HUES64 (cell line): ENCODE measurements around the gene ZFYVE28.
"Not testable (repeated sequence)": the region's sequence is repeated elsewhere in the genome, so short reads cannot be mapped to it uniquely, and the experiment has no call there.

Experiments
- H3K27ac ChIP-seq: 2 replicates; pipeline ENCODE4 v1.7.0; 2013; ENCODE audit warnings: low read depth, low read length, inconsistent platforms
- H3K27me3 ChIP-seq: 2 replicates; pipeline ENCODE4 v1.6.1; 2013; ENCODE audit warnings: mild to moderate bottlenecking, low read length; ENCODE audit not compliant: insufficient read depth
- H3K36me3 ChIP-seq: 2 replicates; pipeline ENCODE4 v1.6.1; 2013; ENCODE audit warnings: mild to moderate bottlenecking, low read length; ENCODE audit not compliant: insufficient read depth
- H3K4me1 ChIP-seq: 2 replicates; pipeline ENCODE4 v1.6.1; 2013; ENCODE audit warnings: mild to moderate bottlenecking, low read length, moderate library complexity; ENCODE audit not compliant: insufficient read depth
- H3K4me3 ChIP-seq: 2 replicates; pipeline ENCODE4 v1.5.1; 2013; ENCODE audit warnings: mild to moderate bottlenecking, low read length, moderate library complexity
- H3K9ac ChIP-seq: 2 replicates; pipeline ENCODE4 v1.6.1; 2013; ENCODE audit warnings: mild to moderate bottlenecking, low read depth, low read length
- H3K9me3 ChIP-seq: 2 replicates; pipeline ENCODE4 v1.6.1; 2013; ENCODE audit warnings: low read depth, low read length; ENCODE audit not compliant: insufficient read depth
- WGBS: fragments of 150-250, 120-280 bp; methylation state at CpG from one replicate; pipeline ENCODE4 v1.1.7; 2013; ENCODE audit warnings: missing lambda C conversion rate; 5-methylcytosine and 5-hydroxymethylcytosine counted together

ZFYVE28 gene

DNA sequence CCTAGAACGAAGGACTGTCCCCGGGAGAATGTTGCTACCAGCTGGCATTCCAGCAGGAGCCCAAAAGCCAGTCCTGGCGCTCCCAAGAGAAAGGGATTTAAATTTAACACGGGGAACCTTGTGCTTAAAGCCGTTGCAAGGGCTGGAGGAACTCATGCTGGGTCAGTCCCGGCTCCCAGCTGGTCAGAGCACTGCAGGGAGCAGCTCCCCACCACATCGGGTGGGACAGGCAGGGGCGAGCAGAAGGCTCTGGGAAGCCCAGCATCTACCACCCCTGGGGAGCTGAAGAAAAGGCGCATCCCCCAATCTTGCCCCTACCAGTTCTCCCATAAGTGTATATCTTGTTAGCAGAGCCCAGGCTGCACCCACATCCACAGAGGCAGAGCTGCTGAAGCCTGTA lies 16.0 kb upstream of the ZFYVE28 start:
- 73% methylated on average over 9 of the region's 9 CpGs for WGBS
- H3K4me1 ChIP-seq = no peaks in the 10 kb centered on the region
- no peak overlapping the region for H3K4me3 ChIP-seq
- H3K9me3 ChIP-seq = no peaks in the 10 kb centered on the region
- no peak overlapping the region for H3K27ac ChIP-seq
- H3K27me3 ChIP-seq = no peaks in the 10 kb centered on the region
- H3K9ac ChIP-seq = no peak overlapping the region
- H3K36me3 ChIP-seq = no peaks in the 10 kb centered on the region

DNA sequence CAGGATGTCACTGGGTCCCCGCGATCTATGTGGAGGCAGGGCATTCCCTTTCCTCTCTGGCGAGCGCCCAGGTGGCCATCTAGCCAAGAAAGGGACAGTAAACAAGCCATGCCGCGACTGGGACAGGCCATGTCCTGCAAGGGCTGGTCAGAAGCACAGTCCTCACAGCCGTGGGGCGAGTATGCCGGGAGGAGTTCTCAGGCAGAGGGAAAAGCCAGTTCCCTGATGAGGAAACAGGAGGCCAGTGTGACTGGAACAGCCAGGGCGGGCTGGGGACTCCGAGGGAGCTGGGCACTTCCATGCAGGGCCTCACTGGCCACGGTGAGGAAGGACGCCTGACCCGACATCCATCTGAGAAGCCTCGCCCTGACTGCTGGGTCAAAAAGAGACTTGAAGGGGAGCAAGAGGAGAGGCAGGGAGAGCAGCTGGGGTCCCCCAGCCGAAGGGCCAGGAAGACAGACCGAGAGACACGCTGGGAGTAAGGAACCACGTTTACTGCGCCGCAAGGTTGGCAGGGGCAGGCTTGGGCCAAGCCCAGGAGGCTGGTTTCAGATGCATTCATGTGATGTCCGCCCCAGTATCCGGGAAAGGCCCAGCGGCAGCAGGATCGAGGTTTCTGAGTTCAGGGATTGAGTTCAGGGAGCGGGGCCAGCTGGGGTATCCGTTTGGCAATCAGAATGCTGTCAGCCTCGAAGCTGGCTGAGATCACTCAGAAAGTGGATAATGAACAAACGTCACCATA lies 15.3 kb upstream of the ZFYVE28 start:
- H3K4me3 ChIP-seq = no peak overlapping the region
- WGBS = 88% methylated on average over 29 of the region's 29 CpGs
- H3K27ac ChIP-seq = no peak overlapping the region
- H3K27me3 ChIP-seq = no peaks in the 10 kb centered on the region
- no peak overlapping the region for H3K9ac ChIP-seq
- no peaks in the 10 kb centered on the region for H3K36me3 ChIP-seq
- no peaks in the 10 kb centered on the region for H3K9me3 ChIP-seq
- no peaks in the 10 kb centered on the region for H3K4me1 ChIP-seq

DNA sequence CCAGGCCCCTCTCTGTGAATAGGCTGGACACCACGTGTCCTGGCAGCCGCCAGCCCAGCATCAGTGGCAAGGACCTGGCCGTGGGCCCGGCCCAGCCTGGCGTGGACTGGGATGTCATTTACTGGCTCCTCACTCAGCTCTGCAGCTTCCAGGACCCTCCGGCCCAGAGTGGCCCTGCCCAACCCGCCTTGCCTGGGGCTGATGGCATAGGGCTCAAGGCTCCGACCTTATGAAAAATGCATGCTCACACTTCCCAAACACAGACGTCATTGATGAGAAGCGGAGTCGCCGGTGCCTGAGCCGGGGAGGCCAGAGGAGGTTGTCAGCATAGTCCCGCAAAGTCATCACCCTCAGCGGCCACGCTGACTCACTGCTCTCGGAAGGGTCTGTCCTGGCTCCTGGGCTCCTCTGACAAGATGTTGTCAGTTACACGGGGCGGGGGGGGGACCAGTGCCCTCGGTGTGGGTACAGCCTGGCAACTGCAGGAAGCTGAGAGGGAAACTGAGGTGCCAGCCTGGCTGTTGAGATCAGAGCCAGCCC lies 14.6 kb upstream of the ZFYVE28 start:
- Histone ChIP-seq H3K36me3 (no peaks in the 10 kb centered on the region), H3K27ac (no peak overlapping the region), H3K4me3 (no peak overlapping the region), H3K4me1 (no peaks in the 10 kb centered on the region), H3K27me3 (no peaks in the 10 kb centered on the region), H3K9ac (no peak overlapping the region), H3K9me3 (no peaks in the 10 kb centered on the region)
- WGBS = 87% methylated on average over 20 of the region's 20 CpGs

DNA sequence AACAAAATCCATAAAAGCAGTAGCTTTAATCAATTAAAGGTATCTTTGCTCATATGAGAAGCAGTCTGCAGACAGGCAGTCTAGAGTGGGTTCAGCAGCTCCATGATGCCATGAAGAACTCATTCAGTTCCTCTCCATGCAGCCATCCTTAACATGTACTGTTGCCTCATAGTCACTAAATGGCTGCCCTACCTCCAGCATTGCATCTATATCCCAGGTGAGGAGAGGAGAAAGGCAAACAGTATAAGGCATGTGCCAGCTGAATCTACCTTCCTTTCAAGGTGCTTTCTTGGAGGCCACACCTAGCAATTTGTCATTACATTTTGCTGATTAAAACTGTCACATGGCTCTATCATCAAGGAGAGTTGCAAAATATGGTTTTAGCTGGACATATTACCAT lies 13.6 kb upstream of the ZFYVE28 start:
- Histone ChIP-seq H3K27me3 (no peaks in the 10 kb centered on the region), H3K4me1 (no peaks in the 10 kb centered on the region), H3K4me3 (no peak overlapping the region), H3K9ac (no peak overlapping the region), H3K27ac (no peak overlapping the region), H3K36me3 (no peaks in the 10 kb centered on the region), H3K9me3 (no peaks in the 10 kb centered on the region)

- H3K36me3 ChIP-seq, H3K27ac ChIP-seq, H3K9ac ChIP-seq, H3K9me3 ChIP-seq, H3K27me3 ChIP-seq, H3K4me1 ChIP-seq, H3K4me3 ChIP-seq: not testable (repeated sequence)
- WGBS = 94% methylated on average over 45 of the region's 49 CpGs
These were observed 11.7 kb upstream of the ZFYVE28 start for GRCh38 chr4:2429945-2430757.

- H3K27me3 ChIP-seq = no peaks in the 10 kb centered on the region
- H3K4me3 ChIP-seq = no peak overlapping the region
- H3K9ac ChIP-seq = no peak overlapping the region
- 91% methylated on average over 25 of the region's 25 CpGs for WGBS
- no peaks in the 10 kb centered on the region for H3K36me3 ChIP-seq
- no peaks in the 10 kb centered on the region for H3K4me1 ChIP-seq
- H3K27ac ChIP-seq = no peak overlapping the region
- H3K9me3 ChIP-seq = no peaks in the 10 kb centered on the region
These were observed 10.2 kb upstream of the ZFYVE28 start for GRCh38 chr4:2428496-2429213.

DNA sequence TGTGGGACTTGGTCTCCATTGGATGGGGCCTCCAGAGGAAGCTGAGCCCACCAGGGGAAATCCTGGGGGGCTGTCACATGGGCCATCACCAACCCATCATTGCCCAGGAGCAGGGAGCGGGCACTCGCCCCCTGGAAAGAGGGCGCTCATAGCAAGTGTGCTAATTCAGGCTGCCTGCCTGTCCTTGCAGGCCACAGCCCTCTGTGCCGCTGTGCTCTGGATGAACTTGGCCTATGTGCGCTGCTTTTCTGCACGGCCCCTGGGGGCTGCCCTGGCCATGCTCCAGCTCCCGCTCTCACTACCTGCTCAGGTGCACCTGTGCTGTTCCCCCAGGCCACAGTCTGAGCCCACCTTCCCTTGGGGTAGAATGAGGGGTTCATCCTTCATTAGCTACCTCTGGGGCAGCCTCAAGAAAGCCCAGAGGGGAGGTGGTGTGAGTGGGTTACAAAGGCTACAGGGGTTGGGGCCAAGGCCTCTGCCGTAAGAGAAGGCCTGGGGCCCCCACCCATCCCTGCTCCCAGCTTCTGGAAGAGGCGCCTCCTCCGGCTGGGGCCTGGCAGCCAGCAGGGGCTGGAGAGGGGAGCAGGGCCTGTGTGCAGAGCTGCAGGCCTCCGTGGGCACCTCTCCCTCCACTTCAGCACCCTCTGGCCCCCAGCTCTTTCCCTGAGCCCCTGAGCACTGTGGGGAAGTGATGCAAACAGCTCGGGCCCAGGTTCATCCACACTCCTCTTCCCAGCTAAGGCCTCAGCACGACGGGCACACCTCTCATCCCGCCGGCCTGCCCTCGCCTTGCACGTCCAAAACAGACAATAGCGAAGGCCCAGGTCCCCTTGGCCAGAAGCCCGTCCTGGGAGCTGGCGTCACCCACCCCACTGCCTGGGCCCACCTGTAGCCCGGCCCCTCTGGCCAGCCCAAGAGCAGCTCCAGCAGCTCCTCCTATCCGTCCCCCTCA lies 9.2 kb upstream of the ZFYVE28 start:
- Histone ChIP-seq H3K27me3 (no peaks in the 10 kb centered on the region; the same call in 1 of the 2 replicates), H3K4me3 (no peak overlapping the region), H3K36me3 (no peaks in the 10 kb centered on the region), H3K27ac (no peak overlapping the region), H3K9me3 (no peaks in the 10 kb centered on the region), H3K9ac (no peak overlapping the region), H3K4me1 (0 out of 2 replicates have a peak, but pooled peaks cover 3% of the 10 kb centered on the region)
- WGBS = 91% methylated on average over 23 of the region's 23 CpGs

- Histone ChIP-seq H3K27me3 (peaks cover 8% of the 10 kb centered on the region), H3K9me3 (no peaks in the 10 kb centered on the region), H3K4me3 (no peak overlapping the region), H3K4me1 (0 out of 2 replicates have a peak, but pooled peaks cover 3% of the 10 kb centered on the region), H3K9ac (no peak overlapping the region), H3K27ac (no peak overlapping the region), H3K36me3 (no peaks in the 10 kb centered on the region)
- WGBS = 89% methylated on average over 13 of the region's 13 CpGs
These were observed 8.3 kb upstream of the ZFYVE28 start for GRCh38 chr4:2426711-2427275.

DNA sequence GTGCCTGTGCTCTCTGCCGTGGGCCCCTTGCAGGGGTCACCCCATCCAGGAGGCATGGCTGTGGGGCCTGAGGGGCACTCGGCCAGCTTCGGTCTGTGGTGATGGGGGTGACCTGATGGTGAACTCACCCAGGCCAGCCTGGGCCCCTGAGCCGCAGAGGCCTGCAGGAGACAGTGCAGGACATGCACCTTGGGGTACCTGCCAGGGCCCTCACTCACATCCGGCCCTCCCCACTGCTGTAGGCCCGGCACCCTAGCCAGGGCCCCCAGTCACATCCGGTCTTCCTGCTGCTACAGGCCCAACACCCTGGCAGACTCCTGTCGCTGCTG lies 7.6 kb upstream of the ZFYVE28 start:
- no peaks in the 10 kb centered on the region for H3K36me3 ChIP-seq
- no peaks in the 10 kb centered on the region for H3K9me3 ChIP-seq
- no peak overlapping the region for H3K4me3 ChIP-seq
- H3K27ac ChIP-seq = no peak overlapping the region
- no peak overlapping the region for H3K9ac ChIP-seq
- WGBS = 92% methylated on average over 8 of the region's 8 CpGs
- 0 out of 2 replicates have a peak, but pooled peaks cover 3% of the 10 kb centered on the region for H3K4me1 ChIP-seq
- H3K27me3 ChIP-seq = peaks cover 15% of the 10 kb centered on the region

GRCh38 chr4:2425386-2426068 lies 7.1 kb upstream of the ZFYVE28 start:
- H3K9me3 ChIP-seq = no peaks in the 10 kb centered on the region
- no peak overlapping the region for H3K9ac ChIP-seq
- H3K27me3 ChIP-seq = peaks cover 20% of the 10 kb centered on the region
- H3K4me1 ChIP-seq = 0 out of 2 replicates have a peak, but pooled peaks cover 3% of the 10 kb centered on the region
- 91% methylated on average over 13 of the region's 13 CpGs for WGBS
- no peak overlapping the region for H3K4me3 ChIP-seq
- no peak overlapping the region for H3K27ac ChIP-seq
- no peaks in the 10 kb centered on the region for H3K36me3 ChIP-seq
